Esophagus squamous epithelium (tissue), 5 donors: ENCODE results near the gene FOXK1. TPM values are rescaled to one million over a fixed set of nuclear protein-coding genes. Genes with fewer than 3 reads are reported as not detected.

ENCODE experiments used
- DNase-seq: peaks from one replicate; lab custom pipeline; 2025; lab: John Stamatoyannopoulos, UW
- H3K27ac ChIP-seq, 4 donors: fragments of 200-600 bp; sonication (generic); one replicate each; pipeline ENCODE4 v1.5.1; 2016 to 2019; ENCODE audit warnings: mild to moderate bottlenecking in 1 of 4
- H3K27me3 ChIP-seq, 4 donors: fragments of 200-600 bp; sonication (generic); 1 replicate in 3 of 4; 2 replicates in 1 of 4; pipeline versions ENCODE4 v1.5.1 to v1.6.0; 2017 to 2021; ENCODE audit warnings: antibody characterized with exemption in 1 of 4
- H3K36me3 ChIP-seq, 3 donors: fragments of 200-600 bp; sonication (generic); one replicate each; pipeline ENCODE4 v1.5.1; 2016 to 2019
- H3K4me1 ChIP-seq, 3 donors: fragments of 200-600 bp; sonication (generic); one replicate each; pipeline ENCODE4 v1.5.1; 2017 to 2019
- H3K4me3 ChIP-seq, 4 donors: fragments of 200-600 bp; sonication (generic); 1 replicate in 3 of 4; 2 replicates in 1 of 4; pipeline ENCODE4 v1.5.1; 2016 to 2019; ENCODE audit warnings: mild to moderate bottlenecking in 2 of 4, moderate library complexity in 1 of 4
- H3K9me3 ChIP-seq, 3 donors: fragments of 200-600 bp; sonication (generic); one replicate each; pipeline ENCODE4 v1.5.1; 2016 to 2019
- CTCF ChIP-seq, 6 experiments: fragments of 450-650 bp in 4 of 6; fragments of 200-600 bp in 2 of 6; sonication (generic) in 2 of 6; IDR thresholded peaks; one replicate each; pipeline ENCODE4 v1.5.1; 2016 to 2019; ENCODE audit warnings: antibody characterized with exemption in 6 of 6, mild to moderate bottlenecking in 4 of 6, moderate library complexity in 4 of 6
- POLR2A ChIP-seq, 4 donors: fragments of 450-650 bp; IDR thresholded peaks; one replicate each; pipeline ENCODE4 v1.6.1; 2017; ENCODE audit warnings: antibody characterized with exemption in 4 of 4, mild to moderate bottlenecking in 4 of 4, moderate library complexity in 3 of 4
- WGBS, 2 donors: methylation state at CpG; one replicate each; pipeline ENCODE4 v1.1.5; 2018; 5-methylcytosine and 5-hydroxymethylcytosine counted together
- intact Hi-C: fragments of 100-400 bp; cut with DNase I; formaldehyde crosslinking; loops from one replicate; pipeline ENCODE4 v1.15.0; 2022
- total RNA-seq, 4 donors: library from RNA; depleted of rRNA; stranded (reverse); fragments of >200 nt; gene quantifications; one replicate each; pipeline ENCODE4 v1.1.0, GENCODE V29; 2016
- donor health status: DM: yes; HTN: yes; CAD: no.

The FOXK1 gene
- total RNA-seq, 4 donors from 2014 or later, result 11.9 to 25.7 (median 15.9) TPM

GRCh38 chr7:4698707-4699275, 16.7 kb downstream of the FOXK1 start:
- DNase-seq, result no peak
- Histone ChIP-seq H3K27me3 (no peaks in the 10 kb centered on the region), H3K27ac (no peak overlapping the region), H3K4me1 (peaks cover 6 to 56% (median 8%) of the 10 kb centered on the region in 3 donors), H3K9me3 (no peaks in the 10 kb centered on the region), H3K4me3 (no peak overlapping the region), H3K36me3 (no peaks in the 10 kb centered on the region)
- TF ChIP-seq POLR2A (IDR thresholded peaks at IDR 0.05), result no peak
- no peak for TF ChIP-seq CTCF (IDR thresholded peaks at IDR 0.05)
- intact Hi-C loops, result no loop called here
- 91 to 93% methylated on average over 10 of the region's 10 CpGs for WGBS, 2 donors

GRCh38 chr7:4699841-4700240, 17.7 kb downstream of the FOXK1 start:
- no peak overlapping the region for H3K27ac ChIP-seq
- H3K4me3 ChIP-seq, result no peak overlapping the region
- no peaks in the 10 kb centered on the region for H3K9me3 ChIP-seq
- WGBS, 2 donors, result 74 to 79% methylated on average over 9 to 10 of the region's 10 CpGs
- TF ChIP-seq POLR2A (IDR thresholded peaks at IDR 0.05) (no peak), CTCF (IDR thresholded peaks at IDR 0.05) (no peak)
- intact Hi-C loops, result no loop called here
- H3K27me3 ChIP-seq, result no peaks in the 10 kb centered on the region
- no peak for DNase-seq
- H3K36me3 ChIP-seq, result no peaks in the 10 kb centered on the region
- peaks cover 4 to 49% (median 6%) of the 10 kb centered on the region in 3 donors for H3K4me1 ChIP-seq

GRCh38 chr7:4700577-4701235, 18.6 kb downstream of the FOXK1 start:
- H3K4me3 ChIP-seq, result no peak overlapping the region
- intact Hi-C loops, result no loop called here
- 79 to 85% methylated on average over 8 to 11 of the region's 14 CpGs for WGBS, 2 donors
- no peaks in the 10 kb centered on the region for H3K27me3 ChIP-seq
- TF ChIP-seq POLR2A (IDR thresholded peaks at IDR 0.05) (no peak), CTCF (IDR thresholded peaks at IDR 0.05) (no peak)
- H3K4me1 ChIP-seq, result peaks cover 4 to 49% (median 6%) of the 10 kb centered on the region in 3 donors
- H3K27ac ChIP-seq, result no peak overlapping the region
- DNase-seq, result no peak
- no peaks in the 10 kb centered on the region for H3K36me3 ChIP-seq
- H3K9me3 ChIP-seq, result no peaks in the 10 kb centered on the region

GRCh38 chr7:4702961-4703512, 20.9 kb downstream of the FOXK1 start:
- no peaks in the 10 kb centered on the region for H3K9me3 ChIP-seq
- DNase-seq, result no peak
- H3K4me3 ChIP-seq, result no peak overlapping the region
- no peak overlapping the region for H3K27ac ChIP-seq
- H3K4me1 ChIP-seq, result peaks cover 6 to 72% (median 22%) of the 10 kb centered on the region in 3 donors
- no peaks in the 10 kb centered on the region for H3K36me3 ChIP-seq
- H3K27me3 ChIP-seq, result no peaks in the 10 kb centered on the region
- 83 to 85% methylated on average over 6 to 8 of the region's 20 CpGs for WGBS, 2 donors
- TF ChIP-seq POLR2A (IDR thresholded peaks at IDR 0.05) (no peak), CTCF (IDR thresholded peaks at IDR 0.05) (no peak)
- intact Hi-C loops, result no loop called here

GRCh38 chr7:4703532-4703931, 21.4 kb downstream of the FOXK1 start:
- Histone ChIP-seq H3K4me1 (peaks cover 6 to 76% (median 23%) of the 10 kb centered on the region in 3 donors), H3K27me3 (no peaks in the 10 kb centered on the region), H3K9me3 (no peaks in the 10 kb centered on the region), H3K36me3 (no peaks in the 10 kb centered on the region), H3K4me3 (no peak overlapping the region), H3K27ac (no peak overlapping the region)
- 95 to 96% methylated on average over 8 to 9 of the region's 9 CpGs for WGBS, 2 donors
- TF ChIP-seq POLR2A (IDR thresholded peaks at IDR 0.05) (no peak), CTCF (IDR thresholded peaks at IDR 0.05) (no peak)
- intact Hi-C loops, result no loop called here
- DNase-seq, result no peak
